Measurements from ENCODE around the gene APBB2. TPM values are rescaled to one million over a fixed set of nuclear protein-coding genes. Genes with fewer than 3 reads are reported as not detected.

The APBB2 gene
- total RNA-seq, 1 experiment from 2014 or later = 49.0 TPM

DNA sequence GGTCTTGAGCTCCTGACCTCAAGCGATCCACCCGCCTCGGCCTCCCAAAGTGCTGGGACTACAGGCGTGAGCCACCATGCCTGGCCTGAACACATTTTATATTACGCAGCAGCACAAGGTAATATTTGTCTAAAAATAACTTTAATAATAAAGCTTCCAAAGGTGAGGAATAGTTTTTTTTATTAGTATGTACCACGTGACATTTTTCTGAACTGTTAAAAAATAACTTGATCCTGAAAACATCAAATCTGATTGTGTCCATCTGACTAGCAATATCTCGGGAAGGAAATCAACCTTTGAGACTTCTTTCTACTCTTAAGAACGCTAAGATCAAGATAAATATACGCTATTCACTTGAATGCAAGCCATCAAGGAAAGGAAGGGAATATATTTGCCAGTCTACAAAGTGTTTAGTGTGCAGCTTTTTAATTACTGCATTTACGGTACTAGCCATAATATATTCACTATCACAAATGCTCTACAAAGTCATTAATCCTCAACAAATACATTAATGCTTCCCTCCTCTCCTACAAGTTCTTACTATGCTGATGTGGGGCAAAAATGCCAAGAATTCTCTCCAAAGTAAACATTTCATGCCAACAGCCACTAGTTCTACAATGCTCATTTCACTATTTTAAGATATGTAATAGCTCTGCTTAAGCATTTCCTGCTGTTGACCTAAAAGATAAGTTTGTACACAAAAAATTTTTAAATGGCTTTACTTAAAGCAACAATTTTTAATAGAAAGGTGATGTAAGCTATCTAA lies 143.6 kb downstream of the APBB2 start:
- DNase-seq (ENCODE audit: low spot score) = no peak
- CTCF ChIA-PET = no interaction called here
- no peak for ATAC-seq

More for the DNA sequence above, 143.6 kb downstream of the APBB2 start:
- POLR2A ChIA-PET = interaction anchor here (1.2 kb wide), 1 partner anchor 8 kb away, joined by 3 read pairs; no protein-coding TSS in a partner anchor
- H3K36me3 Mint-ChIP-seq = no peaks in the 10 kb centered on the region
- no peaks in the 10 kb centered on the region for H3K27me3 Mint-ChIP-seq (ENCODE audit: low read depth)
- H3K4me1 Mint-ChIP-seq = peaks cover 37% of the 10 kb centered on the region
- TF ChIP-seq SMAD4 (CRISPR knock-in tag; IDR thresholded peaks at IDR 0.05) (no peak), FOXK1 (CRISPR knock-in tag; IDR thresholded peaks at IDR 0.05) (no peak), SMAD3 (CRISPR knock-in tag; IDR thresholded peaks at IDR 0.05; ENCODE audit: borderline replicate concordance) (no peak), CBFB (CRISPR knock-in tag; IDR thresholded peaks at IDR 0.05; ENCODE audit: low read depth) (no peak), SP1 (CRISPR knock-in tag; conservative IDR thresholded peaks at IDR 0.05) (no peak), RORB (CRISPR knock-in tag; IDR thresholded peaks at IDR 0.05) (no peak), ZBTB21 (CRISPR knock-in tag; IDR thresholded peaks at IDR 0.05; ENCODE audit: borderline replicate concordance) (no peak), PRRX2 (CRISPR knock-in tag; IDR thresholded peaks at IDR 0.05) (no peak), CREM (CRISPR knock-in tag; IDR thresholded peaks at IDR 0.05) (no peak)
- TF ChIP-seq, protein P1, sequence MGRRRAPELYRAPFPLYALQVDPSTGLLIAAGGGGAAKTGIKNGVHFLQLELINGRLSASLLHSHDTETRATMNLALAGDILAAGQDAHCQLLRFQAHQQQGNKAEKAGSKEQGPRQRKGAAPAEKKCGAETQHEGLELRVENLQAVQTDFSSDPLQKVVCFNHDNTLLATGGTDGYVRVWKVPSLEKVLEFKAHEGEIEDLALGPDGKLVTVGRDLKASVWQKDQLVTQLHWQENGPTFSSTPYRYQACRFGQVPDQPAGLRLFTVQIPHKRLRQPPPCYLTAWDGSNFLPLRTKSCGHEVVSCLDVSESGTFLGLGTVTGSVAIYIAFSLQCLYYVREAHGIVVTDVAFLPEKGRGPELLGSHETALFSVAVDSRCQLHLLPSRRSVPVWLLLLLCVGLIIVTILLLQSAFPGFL (CRISPR knock-in tag; IDR thresholded peaks at IDR 0.05; ENCODE audit: borderline replicate concordance) = no peak
- TF ChIP-seq, protein P2, sequence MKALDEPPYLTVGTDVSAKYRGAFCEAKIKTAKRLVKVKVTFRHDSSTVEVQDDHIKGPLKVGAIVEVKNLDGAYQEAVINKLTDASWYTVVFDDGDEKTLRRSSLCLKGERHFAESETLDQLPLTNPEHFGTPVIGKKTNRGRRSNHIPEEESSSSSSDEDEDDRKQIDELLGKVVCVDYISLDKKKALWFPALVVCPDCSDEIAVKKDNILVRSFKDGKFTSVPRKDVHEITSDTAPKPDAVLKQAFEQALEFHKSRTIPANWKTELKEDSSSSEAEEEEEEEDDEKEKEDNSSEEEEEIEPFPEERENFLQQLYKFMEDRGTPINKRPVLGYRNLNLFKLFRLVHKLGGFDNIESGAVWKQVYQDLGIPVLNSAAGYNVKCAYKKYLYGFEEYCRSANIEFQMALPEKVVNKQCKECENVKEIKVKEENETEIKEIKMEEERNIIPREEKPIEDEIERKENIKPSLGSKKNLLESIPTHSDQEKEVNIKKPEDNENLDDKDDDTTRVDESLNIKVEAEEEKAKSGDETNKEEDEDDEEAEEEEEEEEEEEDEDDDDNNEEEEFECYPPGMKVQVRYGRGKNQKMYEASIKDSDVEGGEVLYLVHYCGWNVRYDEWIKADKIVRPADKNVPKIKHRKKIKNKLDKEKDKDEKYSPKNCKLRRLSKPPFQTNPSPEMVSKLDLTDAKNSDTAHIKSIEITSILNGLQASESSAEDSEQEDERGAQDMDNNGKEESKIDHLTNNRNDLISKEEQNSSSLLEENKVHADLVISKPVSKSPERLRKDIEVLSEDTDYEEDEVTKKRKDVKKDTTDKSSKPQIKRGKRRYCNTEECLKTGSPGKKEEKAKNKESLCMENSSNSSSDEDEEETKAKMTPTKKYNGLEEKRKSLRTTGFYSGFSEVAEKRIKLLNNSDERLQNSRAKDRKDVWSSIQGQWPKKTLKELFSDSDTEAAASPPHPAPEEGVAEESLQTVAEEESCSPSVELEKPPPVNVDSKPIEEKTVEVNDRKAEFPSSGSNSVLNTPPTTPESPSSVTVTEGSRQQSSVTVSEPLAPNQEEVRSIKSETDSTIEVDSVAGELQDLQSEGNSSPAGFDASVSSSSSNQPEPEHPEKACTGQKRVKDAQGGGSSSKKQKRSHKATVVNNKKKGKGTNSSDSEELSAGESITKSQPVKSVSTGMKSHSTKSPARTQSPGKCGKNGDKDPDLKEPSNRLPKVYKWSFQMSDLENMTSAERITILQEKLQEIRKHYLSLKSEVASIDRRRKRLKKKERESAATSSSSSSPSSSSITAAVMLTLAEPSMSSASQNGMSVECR (CRISPR knock-in tag; IDR thresholded peaks at IDR 0.05; ENCODE audit: borderline replicate concordance) = no peak
- TF ChIP-seq, protein P3, sequence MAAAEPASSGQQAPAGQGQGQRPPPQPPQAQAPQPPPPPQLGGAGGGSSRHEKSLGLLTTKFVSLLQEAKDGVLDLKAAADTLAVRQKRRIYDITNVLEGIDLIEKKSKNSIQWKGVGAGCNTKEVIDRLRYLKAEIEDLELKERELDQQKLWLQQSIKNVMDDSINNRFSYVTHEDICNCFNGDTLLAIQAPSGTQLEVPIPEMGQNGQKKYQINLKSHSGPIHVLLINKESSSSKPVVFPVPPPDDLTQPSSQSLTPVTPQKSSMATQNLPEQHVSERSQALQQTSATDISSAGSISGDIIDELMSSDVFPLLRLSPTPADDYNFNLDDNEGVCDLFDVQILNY (CRISPR knock-in tag; IDR thresholded peaks at IDR 0.05) = no peak
- TF ChIP-seq, protein P4, sequence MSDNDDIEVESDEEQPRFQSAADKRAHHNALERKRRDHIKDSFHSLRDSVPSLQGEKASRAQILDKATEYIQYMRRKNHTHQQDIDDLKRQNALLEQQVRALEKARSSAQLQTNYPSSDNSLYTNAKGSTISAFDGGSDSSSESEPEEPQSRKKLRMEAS (CRISPR knock-in tag; IDR thresholded peaks at IDR 0.05) = no peak
- TF ChIP-seq, protein P5, sequence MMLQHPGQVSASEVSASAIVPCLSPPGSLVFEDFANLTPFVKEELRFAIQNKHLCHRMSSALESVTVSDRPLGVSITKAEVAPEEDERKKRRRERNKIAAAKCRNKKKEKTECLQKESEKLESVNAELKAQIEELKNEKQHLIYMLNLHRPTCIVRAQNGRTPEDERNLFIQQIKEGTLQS (CRISPR knock-in tag; conservative IDR thresholded peaks at IDR 0.05) = no peak
- TF ChIP-seq, protein P6, sequence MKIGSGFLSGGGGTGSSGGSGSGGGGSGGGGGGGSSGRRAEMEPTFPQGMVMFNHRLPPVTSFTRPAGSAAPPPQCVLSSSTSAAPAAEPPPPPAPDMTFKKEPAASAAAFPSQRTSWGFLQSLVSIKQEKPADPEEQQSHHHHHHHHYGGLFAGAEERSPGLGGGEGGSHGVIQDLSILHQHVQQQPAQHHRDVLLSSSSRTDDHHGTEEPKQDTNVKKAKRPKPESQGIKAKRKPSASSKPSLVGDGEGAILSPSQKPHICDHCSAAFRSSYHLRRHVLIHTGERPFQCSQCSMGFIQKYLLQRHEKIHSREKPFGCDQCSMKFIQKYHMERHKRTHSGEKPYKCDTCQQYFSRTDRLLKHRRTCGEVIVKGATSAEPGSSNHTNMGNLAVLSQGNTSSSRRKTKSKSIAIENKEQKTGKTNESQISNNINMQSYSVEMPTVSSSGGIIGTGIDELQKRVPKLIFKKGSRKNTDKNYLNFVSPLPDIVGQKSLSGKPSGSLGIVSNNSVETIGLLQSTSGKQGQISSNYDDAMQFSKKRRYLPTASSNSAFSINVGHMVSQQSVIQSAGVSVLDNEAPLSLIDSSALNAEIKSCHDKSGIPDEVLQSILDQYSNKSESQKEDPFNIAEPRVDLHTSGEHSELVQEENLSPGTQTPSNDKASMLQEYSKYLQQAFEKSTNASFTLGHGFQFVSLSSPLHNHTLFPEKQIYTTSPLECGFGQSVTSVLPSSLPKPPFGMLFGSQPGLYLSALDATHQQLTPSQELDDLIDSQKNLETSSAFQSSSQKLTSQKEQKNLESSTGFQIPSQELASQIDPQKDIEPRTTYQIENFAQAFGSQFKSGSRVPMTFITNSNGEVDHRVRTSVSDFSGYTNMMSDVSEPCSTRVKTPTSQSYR (CRISPR knock-in tag; IDR thresholded peaks at IDR 0.05) = no peak
- TF ChIP-seq, protein P7, sequence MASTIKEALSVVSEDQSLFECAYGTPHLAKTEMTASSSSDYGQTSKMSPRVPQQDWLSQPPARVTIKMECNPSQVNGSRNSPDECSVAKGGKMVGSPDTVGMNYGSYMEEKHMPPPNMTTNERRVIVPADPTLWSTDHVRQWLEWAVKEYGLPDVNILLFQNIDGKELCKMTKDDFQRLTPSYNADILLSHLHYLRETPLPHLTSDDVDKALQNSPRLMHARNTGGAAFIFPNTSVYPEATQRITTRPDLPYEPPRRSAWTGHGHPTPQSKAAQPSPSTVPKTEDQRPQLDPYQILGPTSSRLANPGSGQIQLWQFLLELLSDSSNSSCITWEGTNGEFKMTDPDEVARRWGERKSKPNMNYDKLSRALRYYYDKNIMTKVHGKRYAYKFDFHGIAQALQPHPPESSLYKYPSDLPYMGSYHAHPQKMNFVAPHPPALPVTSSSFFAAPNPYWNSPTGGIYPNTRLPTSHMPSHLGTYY (CRISPR knock-in tag; IDR thresholded peaks at IDR 0.05) = no peak
- TF ChIP-seq, protein P8, sequence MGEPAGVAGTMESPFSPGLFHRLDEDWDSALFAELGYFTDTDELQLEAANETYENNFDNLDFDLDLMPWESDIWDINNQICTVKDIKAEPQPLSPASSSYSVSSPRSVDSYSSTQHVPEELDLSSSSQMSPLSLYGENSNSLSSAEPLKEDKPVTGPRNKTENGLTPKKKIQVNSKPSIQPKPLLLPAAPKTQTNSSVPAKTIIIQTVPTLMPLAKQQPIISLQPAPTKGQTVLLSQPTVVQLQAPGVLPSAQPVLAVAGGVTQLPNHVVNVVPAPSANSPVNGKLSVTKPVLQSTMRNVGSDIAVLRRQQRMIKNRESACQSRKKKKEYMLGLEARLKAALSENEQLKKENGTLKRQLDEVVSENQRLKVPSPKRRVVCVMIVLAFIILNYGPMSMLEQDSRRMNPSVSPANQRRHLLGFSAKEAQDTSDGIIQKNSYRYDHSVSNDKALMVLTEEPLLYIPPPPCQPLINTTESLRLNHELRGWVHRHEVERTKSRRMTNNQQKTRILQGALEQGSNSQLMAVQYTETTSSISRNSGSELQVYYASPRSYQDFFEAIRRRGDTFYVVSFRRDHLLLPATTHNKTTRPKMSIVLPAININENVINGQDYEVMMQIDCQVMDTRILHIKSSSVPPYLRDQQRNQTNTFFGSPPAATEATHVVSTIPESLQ (CRISPR knock-in tag; IDR thresholded peaks at IDR 0.05) = no peak
- no peak overlapping the region for H3K4me3 Mint-ChIP-seq
- H3K9me3 Mint-ChIP-seq = no peaks in the 10 kb centered on the region
- H3K27ac Mint-ChIP-seq = peak overlapping the region; percentile 22; the same call in 1 of the 2 replicates
